Measurements from ENCODE around the gene CLDN9. TPM values are rescaled to one million over a fixed set of nuclear protein-coding genes. Genes with fewer than 3 reads are reported as not detected.

The CLDN9 gene
- polyA plus RNA-seq, 1 donor from 2014 or later, result not detected

DNA sequence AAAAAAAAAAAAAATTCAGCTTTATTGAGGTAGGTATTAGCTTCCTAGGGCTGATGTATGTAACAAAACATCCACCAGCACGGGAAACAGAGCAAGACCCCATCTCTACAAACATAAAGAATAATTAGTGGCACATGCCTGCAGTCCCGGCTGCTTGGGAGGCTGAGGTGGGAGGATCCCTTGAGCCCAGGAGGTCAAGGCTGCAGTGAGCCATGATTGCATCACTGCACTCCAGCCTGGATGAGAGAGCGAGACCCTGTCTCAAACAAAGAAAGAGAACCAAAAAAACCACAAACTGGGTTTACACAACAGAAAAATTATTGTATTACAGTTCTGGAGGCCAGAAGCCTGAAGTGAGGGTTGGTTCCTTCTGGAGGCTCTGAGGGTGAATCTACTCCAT is 29.7 kb downstream of the CLDN9 start:
- Histone ChIP-seq H3K4me3 (ENCODE audit: low read length) (no peak overlapping the region), H3K9ac (ENCODE audit: low read length) (no peak overlapping the region), H3K27ac (ENCODE audit: low read length) (no peak overlapping the region), H3K79me2 (replicated peaks; ENCODE audit: insufficient read depth, low read length) (no peaks in the 10 kb centered on the region), H3K27me3 (ENCODE audit: insufficient read depth, low read depth, low read length) (peaks cover 79% of the 10 kb centered on the region), H3K9me3 (ENCODE audit: low read length) (no peaks in the 10 kb centered on the region), H3K4me2 (ENCODE audit: low read length) (no peak overlapping the region), H4K20me1 (ENCODE audit: insufficient read depth) (no peaks in the 10 kb centered on the region), H3K9me2 (ENCODE audit: insufficient read depth, low read length) (no peaks in the 10 kb centered on the region), H2AFZ (ENCODE audit: low read depth, low read length) (no peak overlapping the region), H3K36me3 (ENCODE audit: insufficient read depth, low read length) (no peaks in the 10 kb centered on the region), H3F3A (ENCODE audit: insufficient read depth, low read length, poor library complexity, severe bottlenecking) (no peaks in the 10 kb centered on the region)
- no peak for TF ChIP-seq POLR2AphosphoS5 (IDR thresholded peaks at IDR 0.05)
- no peak for TF ChIP-seq TAF1 (IDR thresholded peaks at IDR 0.05; ENCODE audit: low read depth)
- TF ChIP-seq, protein P1, sequence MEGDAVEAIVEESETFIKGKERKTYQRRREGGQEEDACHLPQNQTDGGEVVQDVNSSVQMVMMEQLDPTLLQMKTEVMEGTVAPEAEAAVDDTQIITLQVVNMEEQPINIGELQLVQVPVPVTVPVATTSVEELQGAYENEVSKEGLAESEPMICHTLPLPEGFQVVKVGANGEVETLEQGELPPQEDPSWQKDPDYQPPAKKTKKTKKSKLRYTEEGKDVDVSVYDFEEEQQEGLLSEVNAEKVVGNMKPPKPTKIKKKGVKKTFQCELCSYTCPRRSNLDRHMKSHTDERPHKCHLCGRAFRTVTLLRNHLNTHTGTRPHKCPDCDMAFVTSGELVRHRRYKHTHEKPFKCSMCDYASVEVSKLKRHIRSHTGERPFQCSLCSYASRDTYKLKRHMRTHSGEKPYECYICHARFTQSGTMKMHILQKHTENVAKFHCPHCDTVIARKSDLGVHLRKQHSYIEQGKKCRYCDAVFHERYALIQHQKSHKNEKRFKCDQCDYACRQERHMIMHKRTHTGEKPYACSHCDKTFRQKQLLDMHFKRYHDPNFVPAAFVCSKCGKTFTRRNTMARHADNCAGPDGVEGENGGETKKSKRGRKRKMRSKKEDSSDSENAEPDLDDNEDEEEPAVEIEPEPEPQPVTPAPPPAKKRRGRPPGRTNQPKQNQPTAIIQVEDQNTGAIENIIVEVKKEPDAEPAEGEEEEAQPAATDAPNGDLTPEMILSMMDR (IDR thresholded peaks at IDR 0.05; ENCODE audit: poor library complexity, severe bottlenecking), result no peak
- TF ChIP-seq MXI1 (conservative IDR thresholded peaks at IDR 0.05; ENCODE audit: poor library complexity, severe bottlenecking), result no peak
- no peak for TF ChIP-seq EP300 (conservative IDR thresholded peaks at IDR 0.05; ENCODE audit: poor library complexity, severe bottlenecking)
- TF ChIP-seq SMC3 (conservative IDR thresholded peaks at IDR 0.05; ENCODE audit: poor library complexity), result no peak
- TF ChIP-seq, protein P2, sequence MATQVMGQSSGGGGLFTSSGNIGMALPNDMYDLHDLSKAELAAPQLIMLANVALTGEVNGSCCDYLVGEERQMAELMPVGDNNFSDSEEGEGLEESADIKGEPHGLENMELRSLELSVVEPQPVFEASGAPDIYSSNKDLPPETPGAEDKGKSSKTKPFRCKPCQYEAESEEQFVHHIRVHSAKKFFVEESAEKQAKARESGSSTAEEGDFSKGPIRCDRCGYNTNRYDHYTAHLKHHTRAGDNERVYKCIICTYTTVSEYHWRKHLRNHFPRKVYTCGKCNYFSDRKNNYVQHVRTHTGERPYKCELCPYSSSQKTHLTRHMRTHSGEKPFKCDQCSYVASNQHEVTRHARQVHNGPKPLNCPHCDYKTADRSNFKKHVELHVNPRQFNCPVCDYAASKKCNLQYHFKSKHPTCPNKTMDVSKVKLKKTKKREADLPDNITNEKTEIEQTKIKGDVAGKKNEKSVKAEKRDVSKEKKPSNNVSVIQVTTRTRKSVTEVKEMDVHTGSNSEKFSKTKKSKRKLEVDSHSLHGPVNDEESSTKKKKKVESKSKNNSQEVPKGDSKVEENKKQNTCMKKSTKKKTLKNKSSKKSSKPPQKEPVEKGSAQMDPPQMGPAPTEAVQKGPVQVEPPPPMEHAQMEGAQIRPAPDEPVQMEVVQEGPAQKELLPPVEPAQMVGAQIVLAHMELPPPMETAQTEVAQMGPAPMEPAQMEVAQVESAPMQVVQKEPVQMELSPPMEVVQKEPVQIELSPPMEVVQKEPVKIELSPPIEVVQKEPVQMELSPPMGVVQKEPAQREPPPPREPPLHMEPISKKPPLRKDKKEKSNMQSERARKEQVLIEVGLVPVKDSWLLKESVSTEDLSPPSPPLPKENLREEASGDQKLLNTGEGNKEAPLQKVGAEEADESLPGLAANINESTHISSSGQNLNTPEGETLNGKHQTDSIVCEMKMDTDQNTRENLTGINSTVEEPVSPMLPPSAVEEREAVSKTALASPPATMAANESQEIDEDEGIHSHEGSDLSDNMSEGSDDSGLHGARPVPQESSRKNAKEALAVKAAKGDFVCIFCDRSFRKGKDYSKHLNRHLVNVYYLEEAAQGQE (IDR thresholded peaks at IDR 0.05; ENCODE audit: borderline replicate concordance), result no peak
- no peak for TF ChIP-seq EZH2 (IDR thresholded peaks at IDR 0.05; ENCODE audit: borderline replicate concordance, insufficient read depth, low read length, poor library complexity, severe bottlenecking)
- TF ChIP-seq RAD21 (conservative IDR thresholded peaks at IDR 0.05), result no peak

DNA sequence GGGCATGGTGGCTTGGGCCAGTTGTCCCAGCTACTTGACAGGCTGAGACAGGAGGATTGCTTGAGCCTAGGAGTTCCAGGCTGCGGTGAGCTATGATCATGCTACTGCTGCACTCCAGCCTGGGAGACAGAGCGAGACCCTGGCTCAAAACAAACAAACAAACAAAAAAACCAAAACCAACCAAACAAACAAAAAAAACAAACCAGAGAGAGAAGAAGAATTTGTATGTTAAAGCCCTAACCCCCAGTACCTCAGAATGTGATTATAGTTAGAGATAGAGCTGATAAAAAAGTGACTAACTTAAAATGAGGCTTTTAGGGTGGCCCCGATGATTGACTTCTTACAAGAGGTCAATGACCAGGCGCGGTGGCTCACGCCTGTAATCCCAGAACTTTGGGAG is 32.0 kb downstream of the CLDN9 start:
- H3K9me2 ChIP-seq (ENCODE audit: insufficient read depth, low read length), result no peaks in the 10 kb centered on the region
- H3K4me2 ChIP-seq (ENCODE audit: low read length), result no peak overlapping the region
- no peak overlapping the region for H3K9ac ChIP-seq (ENCODE audit: low read length)
- no peaks in the 10 kb centered on the region for H3K79me2 ChIP-seq (replicated peaks; ENCODE audit: insufficient read depth, low read length)
- H3K27me3 ChIP-seq (ENCODE audit: insufficient read depth, low read depth, low read length), result peaks cover 80% of the 10 kb centered on the region
- H2AFZ ChIP-seq (ENCODE audit: low read depth, low read length), result no peak overlapping the region
- no peaks in the 10 kb centered on the region for H4K20me1 ChIP-seq (ENCODE audit: insufficient read depth)
- TF ChIP-seq TAF1 (IDR thresholded peaks at IDR 0.05; ENCODE audit: low read depth) (no peak), EP300 (conservative IDR thresholded peaks at IDR 0.05; ENCODE audit: poor library complexity, severe bottlenecking) (no peak), EZH2 (IDR thresholded peaks at IDR 0.05; ENCODE audit: borderline replicate concordance, insufficient read depth, low read length, poor library complexity, severe bottlenecking) (no peak), SMC3 (conservative IDR thresholded peaks at IDR 0.05; ENCODE audit: poor library complexity) (no peak), RAD21 (conservative IDR thresholded peaks at IDR 0.05) (no peak), MXI1 (conservative IDR thresholded peaks at IDR 0.05; ENCODE audit: poor library complexity, severe bottlenecking) (no peak), POLR2AphosphoS5 (IDR thresholded peaks at IDR 0.05) (no peak)
- TF ChIP-seq, protein P2 (IDR thresholded peaks at IDR 0.05; ENCODE audit: borderline replicate concordance), result no peak
- TF ChIP-seq, protein P1 (IDR thresholded peaks at IDR 0.05; ENCODE audit: poor library complexity, severe bottlenecking), result no peak
- H3K36me3 ChIP-seq (ENCODE audit: insufficient read depth, low read length), result no peaks in the 10 kb centered on the region
- no peak overlapping the region for H3K4me3 ChIP-seq (ENCODE audit: low read length)
- H3K27ac ChIP-seq (ENCODE audit: low read length), result no peak overlapping the region
- no peaks in the 10 kb centered on the region for H3K9me3 ChIP-seq (ENCODE audit: low read length)
- no peaks in the 10 kb centered on the region for H3F3A ChIP-seq (ENCODE audit: insufficient read depth, low read length, poor library complexity, severe bottlenecking)

All from neural cell (in vitro differentiated cells).